HG02840 (cell line): ENCODE results near the gene IRGQ.
A peak's percentile ranks its signal among the peaks of the same experiment; 100 is the strongest.
"Not testable (repeated sequence)": the region's sequence is repeated elsewhere in the genome, so short reads cannot be mapped to it uniquely, and the experiment has no call there.

ENCODE experiments used
- ATAC-seq: cut with Tn5 transposase; IDR thresholded peaks from one replicate; pipeline ENCODE4 v1.9.1; 2021; ENCODE audit warnings: mild to moderate bottlenecking, moderate library complexity, moderate number of reproducible peaks; ENCODE audit not compliant: unreplicated experiment, low FRiP score

IRGQ gene, protein sequence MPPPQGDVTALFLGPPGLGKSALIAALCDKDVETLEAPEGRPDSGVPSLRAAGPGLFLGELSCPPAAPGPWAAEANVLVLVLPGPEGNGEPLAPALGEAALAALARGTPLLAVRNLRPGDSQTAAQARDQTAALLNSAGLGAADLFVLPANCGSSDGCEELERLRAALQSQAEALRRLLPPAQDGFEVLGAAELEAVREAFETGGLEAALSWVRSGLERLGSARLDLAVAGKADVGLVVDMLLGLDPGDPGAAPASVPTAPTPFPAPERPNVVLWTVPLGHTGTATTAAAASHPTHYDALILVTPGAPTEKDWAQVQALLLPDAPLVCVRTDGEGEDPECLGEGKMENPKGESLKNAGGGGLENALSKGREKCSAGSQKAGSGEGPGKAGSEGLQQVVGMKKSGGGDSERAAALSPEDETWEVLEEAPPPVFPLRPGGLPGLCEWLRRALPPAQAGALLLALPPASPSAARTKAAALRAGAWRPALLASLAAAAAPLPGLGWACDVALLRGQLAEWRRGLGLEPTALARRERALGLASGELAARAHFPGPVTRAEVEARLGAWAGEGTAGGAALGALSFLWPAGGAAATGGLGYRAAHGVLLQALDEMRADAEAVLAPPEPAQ

DNA sequence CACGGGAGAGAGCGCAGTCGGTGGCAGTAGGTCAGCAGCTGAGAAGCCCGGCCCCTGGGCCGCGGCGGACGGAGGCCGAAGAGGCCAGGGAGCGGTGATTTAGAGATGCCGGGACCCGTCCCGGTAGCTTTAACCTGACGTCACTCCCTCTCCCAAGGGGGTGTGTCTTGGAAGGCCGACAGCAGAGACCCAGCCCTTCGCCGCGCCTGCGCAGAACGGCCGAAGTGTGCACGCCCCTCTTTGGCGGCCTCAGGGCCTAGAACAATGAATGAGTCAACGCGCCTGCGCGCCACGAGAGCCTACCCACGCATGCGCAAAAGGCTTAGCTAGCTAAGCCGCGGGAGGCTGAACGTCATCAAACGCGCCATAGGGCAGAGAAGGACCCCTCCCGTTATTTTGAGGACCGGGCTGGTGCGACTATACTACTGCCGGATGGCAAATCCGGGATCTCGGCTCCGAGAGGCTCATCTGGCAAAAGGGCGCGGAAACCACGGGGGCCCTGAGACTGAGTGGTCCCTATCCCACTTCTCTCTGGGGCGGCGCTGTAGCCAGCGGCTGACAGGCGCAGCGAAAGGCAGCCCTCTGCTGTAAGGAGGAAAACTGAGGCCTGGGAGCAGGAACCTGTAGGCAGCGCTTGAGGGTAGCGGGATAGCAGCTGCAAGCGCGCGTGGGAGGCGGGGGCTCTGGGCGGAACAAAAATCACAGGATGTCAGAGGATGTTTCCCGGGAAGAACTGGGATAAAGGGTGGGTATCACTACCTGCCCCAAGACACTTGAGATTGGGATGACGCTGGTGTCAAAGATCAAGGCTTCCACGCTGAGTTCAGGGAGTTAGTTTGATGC is at the start of gene IRGQ, which contains the start of gene ZNF576:
Gene IRGQ, minus strand, starts transcription at position 136 of the 843 bp plus-strand sequence. CDS start 796 bp downstream, outside the sequence.
Gene ZNF576, plus strand, starts transcription at position 597 of the 843 bp plus-strand sequence. CDS start 514 bp downstream, outside the sequence.
- peak; percentile 83 for ATAC-seq

DNA sequence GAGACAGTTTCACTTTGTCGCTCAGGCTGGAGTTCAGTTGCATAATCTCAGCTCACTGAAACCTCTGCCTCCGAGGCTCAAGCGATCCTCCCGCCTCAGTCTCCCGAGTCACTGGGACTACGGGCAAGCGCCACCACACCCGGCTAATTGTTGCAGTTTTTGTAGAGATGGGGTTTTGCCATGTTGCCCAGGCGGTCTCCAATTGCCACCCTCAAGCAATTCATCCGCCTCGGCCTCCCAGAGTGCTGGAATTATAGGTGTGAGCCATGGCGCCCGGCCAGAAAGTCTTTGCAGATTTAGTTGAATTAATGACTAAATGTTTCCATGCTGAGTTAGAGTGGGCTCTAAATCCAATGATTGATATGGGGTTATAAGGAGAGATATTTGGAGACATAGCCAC is 48.2 kb upstream of the IRGQ start:
- no peak for ATAC-seq

DNA sequence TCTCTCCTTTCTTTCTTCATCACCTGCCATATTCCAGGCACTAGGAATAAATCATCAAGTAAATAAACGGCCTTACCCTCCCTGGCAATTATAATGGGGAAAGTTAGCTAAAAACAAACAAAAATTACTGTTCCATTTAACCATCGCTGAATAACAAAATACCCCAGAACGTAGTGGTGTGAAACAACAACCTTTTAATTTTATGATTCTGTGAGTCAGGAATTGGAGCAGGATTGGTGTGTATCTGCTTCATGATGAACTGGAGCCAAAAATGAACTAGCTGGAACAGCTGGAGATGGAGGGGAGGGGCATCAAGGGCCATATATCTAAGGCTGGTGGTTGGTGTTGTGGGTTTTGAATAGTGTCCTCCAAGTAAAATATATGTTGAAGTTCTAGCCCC is 47.4 kb upstream of the IRGQ start:
- ATAC-seq: no peak

DNA sequence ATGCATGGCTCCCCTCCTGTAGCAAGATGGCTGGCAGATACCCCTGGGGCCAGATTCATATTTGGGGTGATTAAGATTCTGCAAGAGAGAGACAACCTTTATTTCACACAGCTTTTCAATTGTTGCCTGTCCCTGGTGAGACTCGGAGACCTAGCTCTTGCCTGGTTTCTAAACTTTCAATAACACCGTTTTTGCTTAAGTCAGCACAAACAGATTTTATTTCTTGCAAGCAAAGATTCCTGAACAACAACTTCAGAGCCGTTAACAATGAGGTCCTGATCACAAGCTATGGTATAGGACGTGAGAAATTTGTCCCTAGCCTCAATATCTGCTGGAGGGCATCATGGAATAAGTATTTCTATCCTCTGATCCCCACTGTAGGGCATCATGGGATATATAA is 46.6 kb upstream of the IRGQ start:
- ATAC-seq: no peak

DNA sequence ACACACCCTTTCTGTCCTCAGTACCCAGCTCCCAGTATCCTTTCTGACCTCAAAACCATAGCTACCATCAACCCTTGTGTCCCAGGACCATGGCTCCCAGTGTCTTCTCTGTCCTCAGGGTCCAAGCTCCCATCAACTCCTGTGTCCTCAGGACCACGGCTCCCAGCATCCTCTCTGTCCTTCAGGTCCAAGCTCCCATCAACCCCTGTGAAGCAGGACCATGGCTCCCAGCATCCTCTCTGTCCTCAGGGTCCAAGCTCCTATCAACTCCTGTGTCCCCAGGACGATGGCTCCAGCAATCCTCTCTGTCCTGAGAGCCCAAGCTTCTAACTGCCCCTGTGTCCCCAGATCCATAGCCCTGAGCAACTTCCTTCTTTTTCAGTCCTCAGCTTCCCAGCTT is 45.4 kb upstream of the IRGQ start:
- ATAC-seq: no peak

DNA sequence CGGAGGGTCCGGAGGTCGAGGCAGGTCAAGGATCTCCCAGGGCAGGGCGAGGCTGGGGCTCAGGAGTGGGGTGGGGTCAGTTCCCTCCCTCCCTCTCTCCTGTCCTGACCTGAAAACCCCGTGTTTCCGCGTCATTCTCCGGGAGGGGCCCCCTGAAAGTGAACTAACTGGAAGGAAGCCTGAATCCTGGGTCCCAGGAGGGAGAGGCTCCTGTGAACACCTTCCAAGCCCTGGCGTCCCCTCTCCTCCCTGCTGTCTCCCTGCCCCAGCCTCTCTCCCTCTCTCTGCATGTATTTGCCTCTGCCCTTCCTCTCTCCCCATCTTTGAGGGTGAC is 44.5 kb upstream of the IRGQ start:
- ATAC-seq: no peak

DNA sequence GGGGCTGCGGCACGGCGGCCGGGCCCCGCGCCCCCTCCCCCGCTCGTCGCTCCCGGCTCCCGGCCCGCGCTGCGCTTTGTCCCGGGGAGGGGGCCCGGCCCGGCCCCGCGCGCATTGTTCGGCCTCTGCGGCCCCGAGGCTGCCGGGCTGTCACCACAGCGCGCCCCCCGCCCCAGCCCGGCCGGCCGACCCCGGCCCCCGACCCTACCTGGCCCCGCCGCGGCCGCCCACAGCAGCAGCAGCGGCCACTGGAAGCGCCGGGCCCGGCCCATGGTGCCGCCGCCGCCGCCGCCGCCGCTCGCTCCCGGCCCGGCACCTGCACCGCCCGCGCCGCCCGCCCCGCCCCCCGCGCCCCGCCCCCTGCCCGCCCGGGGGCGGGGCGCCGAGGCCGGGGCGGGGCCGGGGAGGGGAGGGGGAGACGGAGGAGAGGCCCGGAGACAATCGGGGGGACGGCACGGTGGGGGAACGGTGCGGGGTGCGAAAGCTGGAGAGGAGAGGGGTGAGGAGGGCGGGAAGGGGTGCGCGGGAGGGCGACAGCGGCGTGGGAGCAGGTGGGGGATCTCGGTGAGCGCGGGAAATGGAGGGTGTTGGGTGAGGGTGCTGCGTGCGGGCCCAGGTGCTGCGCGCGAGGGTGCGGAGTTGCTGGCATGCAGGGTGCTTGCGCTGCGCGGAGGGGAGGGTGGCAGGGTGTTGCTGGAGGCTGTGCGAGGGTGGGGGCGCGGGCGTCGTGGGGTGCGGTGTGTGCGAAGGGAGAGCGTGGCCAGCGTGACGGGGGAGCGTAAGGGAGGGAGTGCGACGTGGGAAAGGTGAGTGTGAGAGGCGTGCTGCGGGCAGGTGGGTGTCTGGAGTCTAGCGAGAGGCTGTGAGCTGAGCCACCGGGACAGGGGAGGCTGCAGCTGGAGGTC is 43.8 kb upstream of the IRGQ start, which contains the start of gene CADM4:
Gene CADM4, minus strand, starts transcription at position 332 of the 905 bp plus-strand sequence. Its CDS starts 60 bp downstream, at position 272.
- no peak for ATAC-seq

DNA sequence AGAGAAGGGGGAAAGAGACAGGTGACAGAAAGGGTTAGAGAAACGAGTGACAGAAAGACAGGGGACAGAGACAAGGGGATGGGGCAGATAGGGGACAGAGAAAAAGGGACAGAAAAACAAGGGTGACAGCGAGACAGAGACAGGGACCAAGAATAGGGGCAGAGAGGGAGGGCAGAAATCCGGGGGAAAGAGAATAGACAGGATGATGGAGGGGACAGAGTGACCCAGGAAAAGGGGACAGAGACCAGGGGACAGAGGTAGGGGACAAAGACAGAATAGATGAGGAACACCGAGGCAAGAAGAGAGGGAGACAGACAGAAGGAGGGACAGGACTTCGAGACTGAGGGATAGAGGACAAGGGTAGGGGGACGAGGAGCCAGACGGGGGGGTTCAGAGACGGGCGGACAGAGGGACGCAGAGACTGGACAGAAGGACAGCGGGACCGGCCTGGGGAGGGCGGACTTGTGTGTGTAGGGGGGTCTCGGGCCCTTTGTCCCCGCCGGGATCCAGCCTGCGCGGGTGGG is 43.1 kb upstream of the IRGQ start:
- ATAC-seq: no peak

DNA sequence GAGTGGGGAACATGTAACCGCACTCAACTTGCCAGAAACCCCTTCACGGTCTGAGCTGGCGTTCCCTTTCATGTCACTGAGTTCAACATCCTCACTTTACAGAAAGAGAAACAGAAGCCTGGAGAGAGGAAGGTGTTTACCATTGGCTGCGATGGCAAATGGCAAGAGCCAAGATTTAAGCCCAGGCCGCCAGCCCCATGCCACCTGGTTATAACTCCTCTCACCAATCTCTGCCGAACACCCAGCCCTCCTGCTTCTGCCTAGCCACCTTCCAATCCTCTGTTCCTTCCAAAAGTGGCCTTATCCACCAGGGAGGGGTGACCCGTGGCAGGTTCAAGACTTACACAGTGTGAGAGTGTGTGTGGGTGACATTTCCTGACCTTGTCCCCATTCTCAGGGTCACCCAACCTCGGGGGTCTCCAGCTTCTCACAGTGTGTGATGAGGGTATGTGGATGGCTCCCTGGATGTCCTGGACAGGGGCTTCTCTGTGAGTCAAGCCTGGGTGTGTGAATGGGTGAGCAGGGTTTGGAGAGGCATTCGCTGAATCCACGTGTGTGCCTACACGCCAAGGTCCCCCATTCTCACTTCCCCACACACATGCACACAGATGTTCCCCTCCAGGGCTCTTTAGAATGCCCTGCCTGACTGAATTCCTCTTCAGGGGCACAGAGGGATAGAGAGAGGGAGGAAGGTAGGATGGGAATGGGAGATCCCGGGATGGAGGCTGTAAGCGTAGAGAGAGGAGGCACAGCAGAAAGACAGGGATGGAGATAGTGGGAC is 42.5 kb upstream of the IRGQ start:
- ATAC-seq: no peak

DNA sequence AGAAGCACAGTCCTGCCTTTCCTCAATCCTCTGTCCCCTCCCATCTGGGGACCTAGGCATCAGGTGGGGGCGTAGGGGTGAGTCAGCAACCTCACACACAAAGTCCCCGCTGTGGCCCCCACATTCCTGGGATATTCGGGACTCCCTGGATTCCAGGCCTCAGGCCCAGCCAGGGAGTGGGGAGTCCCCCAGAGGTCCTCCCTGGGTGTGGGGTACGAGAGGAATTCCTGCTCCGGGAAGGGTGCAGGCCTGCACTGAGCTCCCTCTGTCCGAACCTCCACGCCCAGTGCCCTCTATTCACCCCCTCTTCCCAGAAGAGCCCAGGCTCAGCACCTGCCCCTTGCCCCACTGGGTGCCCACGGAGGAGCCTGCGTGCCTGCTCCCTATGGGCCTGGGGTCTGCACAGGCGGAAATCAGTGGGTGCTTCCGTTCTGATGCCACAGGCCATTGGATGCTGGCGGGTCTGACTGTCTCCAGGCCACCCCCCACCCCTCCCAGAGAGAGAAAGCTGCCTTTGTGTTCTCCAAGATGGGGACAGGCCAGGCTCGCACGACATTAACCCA is 40.3 kb upstream of the IRGQ start:
- no peak for ATAC-seq

DNA sequence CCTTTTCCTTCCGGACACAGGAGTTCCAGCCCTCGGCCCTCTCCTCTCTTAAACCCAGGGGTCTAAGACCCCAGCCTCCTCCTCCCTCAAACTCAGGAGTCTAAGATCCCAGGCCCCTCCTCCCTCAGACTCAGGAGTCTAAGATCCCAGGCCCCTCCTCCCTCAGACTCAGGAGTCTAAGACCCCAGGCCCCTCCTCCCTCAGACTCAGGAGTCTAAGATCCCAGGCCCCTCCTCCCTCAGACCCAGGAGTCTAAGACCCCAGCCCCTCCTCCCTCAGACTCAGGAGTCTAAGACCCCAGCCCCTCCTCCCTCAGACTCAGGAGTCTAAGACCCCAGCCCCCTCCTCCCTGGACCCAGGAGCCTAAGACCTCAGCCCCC is 39.6 kb upstream of the IRGQ start:
- ATAC-seq: not testable (repeated sequence)

DNA sequence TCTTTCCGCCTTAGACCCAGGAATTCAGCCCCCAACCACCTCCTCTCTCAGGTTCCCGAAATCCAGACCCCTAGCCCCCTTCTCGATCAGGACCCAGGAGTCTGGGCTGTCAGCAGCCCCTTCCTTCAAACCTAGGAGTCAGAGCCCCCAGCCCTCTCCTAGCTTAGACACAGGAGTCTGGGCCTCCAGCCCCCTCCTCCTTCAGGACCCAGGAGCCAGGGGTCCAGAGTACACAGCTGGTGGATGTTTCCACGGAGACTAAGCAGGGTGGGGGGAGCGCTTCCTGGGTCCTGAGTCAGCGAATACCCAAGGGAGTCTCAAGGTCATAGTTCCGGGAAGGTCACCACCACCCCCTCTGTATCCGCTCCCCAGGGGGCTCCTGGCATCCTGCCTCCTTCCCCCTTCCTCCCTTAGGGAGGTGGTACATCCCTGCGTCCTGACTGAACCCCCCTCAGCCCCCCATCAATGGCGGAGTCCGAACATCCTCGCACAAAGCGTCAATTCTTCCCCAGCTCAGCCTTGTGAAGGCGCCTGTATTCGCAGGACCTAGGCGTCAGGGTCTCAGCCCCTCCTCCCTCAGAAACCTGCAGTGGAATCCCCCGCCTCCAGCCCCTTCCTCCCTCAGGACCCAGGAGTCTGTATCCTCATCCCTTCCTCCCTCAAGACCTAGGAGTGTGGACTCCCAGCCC is 39.1 kb upstream of the IRGQ start:
- ATAC-seq: no peak

DNA sequence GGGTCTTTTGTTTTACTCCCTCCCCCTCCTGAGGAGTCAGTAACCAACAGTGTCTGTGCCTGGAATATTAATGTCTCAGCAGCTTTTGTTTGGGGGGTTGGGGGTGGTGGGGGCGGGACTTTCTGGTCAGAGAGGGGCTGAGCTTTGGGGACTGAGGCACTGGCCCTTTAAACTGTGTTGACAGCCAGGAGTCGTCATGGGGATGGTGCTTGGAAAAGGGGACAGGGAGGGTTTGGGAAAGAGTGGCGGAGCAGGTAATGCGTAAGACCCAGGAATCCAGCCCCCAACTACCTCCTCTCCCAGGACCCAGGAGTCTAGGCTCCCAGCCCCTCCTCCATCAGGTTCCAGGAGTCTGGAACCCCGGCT is 38.6 kb upstream of the IRGQ start:
- no peak for ATAC-seq

DNA sequence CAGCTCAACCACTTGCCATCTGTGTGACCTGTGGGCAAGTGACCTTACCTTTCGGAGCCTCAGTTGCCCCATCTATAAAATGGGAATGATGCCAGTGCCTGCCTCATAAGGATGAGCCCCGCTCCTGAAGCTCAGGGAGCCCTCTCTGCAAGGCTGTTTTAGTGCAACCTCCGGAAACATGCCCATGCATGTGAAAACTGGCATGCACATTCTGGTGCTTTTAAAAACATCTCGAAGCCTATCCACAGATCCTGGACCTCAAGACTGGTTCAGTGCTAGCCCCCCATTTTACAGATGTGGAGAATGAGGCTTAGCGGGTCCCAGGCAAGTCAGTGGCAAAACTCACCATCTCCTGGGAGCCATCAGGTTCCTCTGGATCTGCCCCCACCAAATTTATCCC is 38.1 kb upstream of the IRGQ start:
- no peak for ATAC-seq

DNA sequence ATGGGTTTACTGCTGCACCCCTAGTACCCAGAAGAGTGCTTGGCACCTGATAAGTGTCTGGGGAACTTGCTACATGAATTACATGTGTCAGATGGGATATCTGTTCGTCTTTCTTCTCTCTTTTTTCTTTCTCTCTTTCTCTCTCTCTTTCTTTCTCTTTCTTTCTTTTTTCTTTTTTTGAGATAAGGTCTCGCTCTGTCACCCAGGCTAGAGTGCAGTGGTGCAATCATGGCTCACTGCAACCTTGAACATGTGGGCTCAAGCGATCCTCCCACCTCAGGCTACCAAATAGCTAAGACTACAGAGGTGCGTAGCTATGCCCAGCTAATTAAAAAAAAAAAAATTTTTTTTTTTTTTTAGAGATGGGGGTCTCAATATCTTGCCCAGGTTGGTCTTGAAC is 37.6 kb upstream of the IRGQ start:
- no peak for ATAC-seq

DNA sequence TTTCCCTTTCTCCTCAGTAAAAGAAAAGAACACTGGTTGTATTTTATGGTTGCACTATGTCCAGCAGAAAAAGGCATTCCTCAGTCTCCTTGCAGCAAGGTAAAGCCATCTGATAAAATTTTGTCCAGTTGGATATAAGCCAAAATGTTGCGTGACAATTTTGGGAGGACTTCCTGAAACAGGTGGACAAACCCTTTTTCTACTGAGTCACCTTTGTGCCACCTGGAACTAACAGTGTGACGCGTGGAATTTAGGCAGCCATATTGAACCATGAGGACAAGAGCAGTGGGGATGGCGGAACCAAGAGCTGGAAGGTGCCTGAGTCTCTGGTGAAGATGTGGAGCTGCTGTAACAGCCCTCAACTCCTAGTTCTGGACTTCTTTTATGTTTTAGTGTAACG is 35.6 kb upstream of the IRGQ start:
- ATAC-seq: no peak

DNA sequence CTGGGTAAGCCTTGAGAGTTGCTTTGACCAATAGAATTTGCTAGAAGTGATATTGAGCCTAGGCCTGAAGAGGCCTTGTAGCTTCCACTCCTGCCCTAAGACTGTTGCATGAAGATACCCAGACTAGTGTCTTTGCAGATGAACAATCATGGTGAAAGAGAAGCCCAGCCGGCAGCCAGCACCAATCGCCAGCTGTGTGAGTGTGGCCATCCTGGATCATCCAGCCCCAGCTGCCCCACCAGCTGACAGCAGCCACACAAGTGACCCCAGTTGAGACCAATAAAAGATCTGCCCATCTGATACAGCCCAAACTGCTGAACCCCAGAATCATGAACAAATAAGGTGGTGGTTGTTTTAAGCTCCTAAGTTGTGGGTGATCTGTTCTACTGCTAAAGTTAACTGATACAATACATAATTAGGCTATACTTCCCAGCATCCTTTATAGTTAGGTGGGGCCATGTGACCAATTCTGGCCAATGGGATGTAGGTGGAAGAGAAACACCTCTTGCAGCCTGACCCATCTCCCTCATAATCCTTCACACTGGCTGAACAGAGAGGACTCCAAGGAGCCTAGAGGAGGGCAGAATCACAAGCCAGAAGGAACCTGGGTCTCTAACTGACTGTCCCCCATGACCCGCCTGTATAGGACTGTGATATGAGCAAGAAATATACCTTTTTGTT is 32.9 kb upstream of the IRGQ start:
- ATAC-seq: no peak

DNA sequence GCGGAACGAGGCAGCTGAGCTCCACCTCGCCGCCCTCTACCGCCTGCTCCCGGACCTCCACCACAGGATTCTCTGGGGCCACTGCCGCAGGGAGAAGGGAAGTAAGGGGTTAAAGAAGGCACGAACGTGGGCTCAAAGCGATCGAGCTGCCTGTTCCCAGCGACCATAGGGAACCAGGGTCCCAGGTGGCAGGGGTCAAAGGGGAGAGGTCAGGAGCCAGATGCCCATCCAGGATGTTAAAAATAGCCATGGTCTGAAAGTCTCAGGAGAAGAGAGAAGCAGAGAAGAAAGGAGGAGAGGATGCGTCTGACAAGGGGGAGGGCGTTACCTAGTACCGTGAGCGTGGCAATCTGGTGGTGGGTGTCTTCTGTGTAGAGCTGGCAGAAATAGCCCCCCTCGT is 30.9 kb upstream of the IRGQ start:
- no peak for ATAC-seq
